GM12891 (cell line): Measurements from ENCODE around the gene ACSS2.

Experiments
- PAX5 ChIP-seq: IDR thresholded peaks from 2 replicates; pipeline ENCODE4 v1.6.1; 2011; ENCODE audit warnings: low read length, moderate library complexity, mild to moderate bottlenecking; ENCODE audit not compliant: insufficient read depth, severe bottlenecking
- POLR2A ChIP-seq: IDR thresholded peaks from 2 replicates; pipeline ENCODE4 v1.6.1; 2011; ENCODE audit warnings: low read depth, low read length, control low read depth
- POLR2AphosphoS5 ChIP-seq: IDR thresholded peaks from 2 replicates; pipeline ENCODE4 v1.6.1; 2011; ENCODE audit warnings: low read depth, low read length, control low read depth
- SPI1 ChIP-seq: IDR thresholded peaks from 2 replicates; pipeline ENCODE4 v1.6.1; 2011; ENCODE audit warnings: low read depth, low read length, control low read depth
- TAF1 ChIP-seq: IDR thresholded peaks from 2 replicates; pipeline ENCODE4 v1.6.1; 2011; ENCODE audit warnings: low read depth, low read length, control low read depth

GRCh38 chr20:34923414-34923813 lies 47.0 kb downstream of the ACSS2 start:
- no peak for TF ChIP-seq POLR2A
- no peak for TF ChIP-seq POLR2AphosphoS5
- no peak for TF ChIP-seq SPI1
- no peak for TF ChIP-seq PAX5
- TF ChIP-seq TAF1 = no peak
